Measurements from ENCODE around the gene PGM2L1. TPM values are rescaled to one million over a fixed set of nuclear protein-coding genes. Genes with fewer than 3 reads are reported as not detected.
A peak's percentile ranks its signal among the peaks of the same experiment; 100 is the strongest.

The PGM2L1 gene
- 0.04 TPM for polyA plus RNA-seq (2012; ENCODE audit: low read depth, missing spikeins)

DNA sequence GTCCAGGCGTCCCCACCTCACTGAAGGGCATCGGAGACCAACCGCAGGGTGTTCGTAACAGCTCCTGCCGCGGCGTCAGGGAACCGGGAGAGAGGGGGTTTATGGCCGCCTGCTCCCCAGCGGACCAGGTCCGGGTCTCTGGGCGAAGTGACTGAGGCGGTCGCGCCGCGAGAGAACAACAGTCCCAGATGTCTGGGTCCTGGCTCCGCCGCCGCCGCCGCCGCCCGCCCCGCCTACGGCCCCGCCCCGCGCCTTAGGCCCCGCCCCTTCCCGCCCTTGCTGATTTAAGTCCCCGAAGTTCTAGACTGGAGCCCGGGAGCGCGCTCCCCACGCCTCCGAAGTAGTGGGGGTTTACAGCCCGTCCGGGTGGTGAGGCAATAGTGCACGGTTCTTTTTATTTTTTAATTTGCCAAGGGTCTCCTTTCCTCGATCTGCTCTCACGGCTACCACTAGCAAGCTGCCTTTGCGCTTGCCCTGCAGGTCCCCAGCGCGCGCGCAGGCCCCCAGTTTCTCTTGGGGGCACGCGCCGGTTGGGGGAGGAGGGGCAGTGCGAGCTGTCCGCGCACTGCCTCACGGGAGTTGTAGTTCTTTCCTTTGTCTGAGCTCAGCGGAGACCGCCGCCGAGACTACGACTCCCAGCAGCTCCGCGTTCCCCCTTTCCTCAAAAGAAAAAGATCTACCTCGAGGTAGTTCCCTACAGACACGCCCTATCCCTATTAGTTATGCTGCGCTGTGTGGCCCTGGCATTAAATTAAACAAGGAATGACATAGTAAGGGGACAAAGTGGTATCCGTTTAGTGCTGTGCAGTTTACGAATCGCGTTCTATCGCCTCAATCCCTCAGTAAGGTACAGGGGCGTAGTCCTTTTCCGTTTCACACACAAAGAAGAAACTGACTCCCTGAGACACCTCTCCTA lies at the start of gene PGM2L1:
Gene PGM2L1 (minus strand): TSS at position 190 of the 916 bp plus-strand sequence. CDS start 272 bp downstream, outside the sequence.
- FAIRE-seq (peak; percentile 98), DNase-seq (ENCODE audit: insufficient read length, low spot score) (peak; percentile 87)
- TF ChIP-seq POLR2AphosphoS5 (IDR thresholded peaks at IDR 0.05; ENCODE audit: low read depth, low read length) (no peak), SPI1 (IDR thresholded peaks at IDR 0.05; ENCODE audit: low read depth, low read length) (peak; percentile 40; the same call in 1 of the 2 replicates)

DNA sequence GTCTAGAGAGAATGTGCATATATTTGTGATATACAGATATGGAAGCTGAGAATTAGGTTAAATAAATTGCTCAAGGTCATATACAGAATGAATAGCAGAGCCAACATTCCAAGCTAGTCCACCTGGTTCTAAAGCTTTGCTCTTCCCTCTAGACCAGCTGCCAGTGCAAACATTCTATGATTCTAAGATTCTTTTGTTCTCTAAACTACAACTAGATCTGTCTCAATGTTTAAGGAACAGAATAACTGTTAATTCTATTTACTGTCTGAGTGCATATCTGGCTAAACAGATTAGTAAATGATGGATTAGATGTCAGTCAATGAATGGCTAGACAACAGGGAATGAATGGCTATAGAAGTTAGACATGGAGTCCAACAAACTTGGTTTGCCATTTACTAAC lies 49.5 kb upstream of the PGM2L1 start:
- TF ChIP-seq TAF1 (IDR thresholded peaks at IDR 0.05; ENCODE audit: low read depth, low read length) (no peak), SPI1 (IDR thresholded peaks at IDR 0.05; ENCODE audit: low read depth, low read length) (no peak)
- no peak for FAIRE-seq
- DNase-seq (ENCODE audit: insufficient read length, low spot score) = no peak

DNA sequence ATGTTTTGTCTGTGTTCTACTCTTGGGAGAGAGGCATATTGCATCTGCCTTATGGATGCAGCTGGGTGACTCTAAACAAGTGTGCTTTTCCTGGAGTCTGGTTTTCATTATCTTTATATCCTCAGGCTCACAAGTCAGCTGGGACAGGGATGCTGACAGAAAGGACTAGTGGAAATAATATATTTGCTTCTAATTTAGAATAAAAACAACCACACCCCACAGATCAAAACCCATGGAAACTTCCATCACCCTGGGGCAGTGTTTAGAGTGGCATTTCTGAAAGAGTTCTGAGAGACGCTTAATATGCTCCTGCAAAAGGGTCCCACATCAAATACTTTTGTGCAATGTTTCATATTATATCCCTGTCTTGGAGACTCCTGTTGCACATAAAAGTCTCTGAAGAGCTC lies 48.3 kb upstream of the PGM2L1 start:
- no peak for DNase-seq (ENCODE audit: insufficient read length, low spot score)
- TF ChIP-seq POU2F2 (IDR thresholded peaks at IDR 0.05; ENCODE audit: low read depth, low read length) (no peak), PAX5 (IDR thresholded peaks at IDR 0.05; ENCODE audit: insufficient read depth, low read length, severe bottlenecking) (no peak), SPI1 (IDR thresholded peaks at IDR 0.05; ENCODE audit: low read depth, low read length) (no peak), POLR2AphosphoS5 (IDR thresholded peaks at IDR 0.05; ENCODE audit: low read depth, low read length) (no peak), TAF1 (IDR thresholded peaks at IDR 0.05; ENCODE audit: low read depth, low read length) (no peak), POLR2A (IDR thresholded peaks at IDR 0.05; ENCODE audit: low read depth, low read length) (no peak)
- no peak for FAIRE-seq

- FAIRE-seq = no peak
- DNase-seq (ENCODE audit: insufficient read length, low spot score) = no peak
- TF ChIP-seq PAX5 (IDR thresholded peaks at IDR 0.05; ENCODE audit: insufficient read depth, low read length, severe bottlenecking) (no peak), TAF1 (IDR thresholded peaks at IDR 0.05; ENCODE audit: low read depth, low read length) (no peak), POU2F2 (IDR thresholded peaks at IDR 0.05; ENCODE audit: low read depth, low read length) (no peak), SPI1 (IDR thresholded peaks at IDR 0.05; ENCODE audit: low read depth, low read length) (no peak), POLR2AphosphoS5 (IDR thresholded peaks at IDR 0.05; ENCODE audit: low read depth, low read length) (no peak), POLR2A (IDR thresholded peaks at IDR 0.05; ENCODE audit: low read depth, low read length) (no peak)
These were observed 46.1 kb upstream of the PGM2L1 start for GRCh38 chr11:74444173-74444826.

DNA sequence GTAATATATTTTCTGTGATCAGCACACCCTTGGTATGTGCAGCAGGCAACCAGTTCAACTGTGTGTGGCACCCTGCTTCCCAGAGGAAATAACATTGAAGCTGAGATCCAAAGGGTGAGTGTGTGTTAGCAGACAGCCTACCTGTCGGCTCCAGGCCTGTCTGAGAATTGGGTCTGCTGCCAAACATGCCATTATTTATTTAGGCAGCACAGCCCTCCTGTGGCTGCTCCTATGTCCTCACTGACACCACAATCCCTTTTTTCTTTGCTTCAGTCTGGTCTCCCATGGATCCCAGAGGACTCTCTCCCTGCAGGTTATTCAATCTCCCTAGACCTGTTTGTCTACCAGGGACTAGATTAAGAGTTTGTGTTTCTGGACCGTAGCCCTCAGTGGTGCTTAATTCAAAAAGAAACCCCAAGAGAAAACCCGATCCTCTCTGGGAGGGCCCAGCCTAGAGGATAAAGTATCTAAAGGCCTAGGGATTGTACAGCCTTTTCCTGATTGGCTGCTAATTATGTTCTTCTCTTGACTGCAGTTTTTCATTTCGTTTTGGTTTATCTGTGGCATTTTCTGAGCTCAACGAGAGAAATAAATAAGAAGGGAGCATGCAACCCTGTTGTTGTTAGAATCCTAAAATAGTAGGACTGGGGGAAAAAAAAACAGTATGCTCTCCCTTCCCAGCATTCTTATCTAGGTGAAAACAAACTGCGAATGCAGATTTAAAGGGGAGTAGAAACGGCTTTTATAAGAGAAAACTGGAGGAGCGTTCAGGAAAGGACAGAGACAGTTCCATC lies 45.0 kb upstream of the PGM2L1 start:
- no peak for FAIRE-seq
- DNase-seq (ENCODE audit: insufficient read length, low spot score) = no peak

DNA sequence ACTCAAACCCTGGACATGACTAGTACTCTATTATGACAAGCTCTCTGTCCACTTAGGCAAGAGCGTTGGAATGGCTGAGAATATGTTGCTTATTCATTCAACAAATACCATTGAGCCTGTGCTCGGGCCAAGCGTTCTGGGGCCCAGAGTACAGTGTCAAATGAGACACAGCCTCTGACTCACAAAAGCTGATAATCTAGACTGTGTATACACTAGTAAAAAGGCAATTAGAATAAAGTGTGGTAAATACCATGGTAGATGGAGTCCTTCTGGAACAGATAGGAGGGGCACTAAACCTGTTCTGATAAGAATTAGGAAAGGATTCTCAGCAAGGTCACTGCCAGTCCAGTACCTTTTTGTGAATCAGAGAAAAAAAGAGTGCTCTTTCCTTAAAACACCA lies 44.4 kb upstream of the PGM2L1 start:
- DNase-seq (ENCODE audit: insufficient read length, low spot score) (no peak), FAIRE-seq (no peak)
- TF ChIP-seq PAX5 (IDR thresholded peaks at IDR 0.05; ENCODE audit: insufficient read depth, low read length, severe bottlenecking) (no peak), TAF1 (IDR thresholded peaks at IDR 0.05; ENCODE audit: low read depth, low read length) (no peak), POLR2AphosphoS5 (IDR thresholded peaks at IDR 0.05; ENCODE audit: low read depth, low read length) (no peak), POLR2A (IDR thresholded peaks at IDR 0.05; ENCODE audit: low read depth, low read length) (no peak), POU2F2 (IDR thresholded peaks at IDR 0.05; ENCODE audit: low read depth, low read length) (no peak), SPI1 (IDR thresholded peaks at IDR 0.05; ENCODE audit: low read depth, low read length) (no peak)

More for the DNA sequence above, 45.0 kb upstream of the PGM2L1 start:
- TF ChIP-seq POLR2AphosphoS5 (IDR thresholded peaks at IDR 0.05; ENCODE audit: low read depth, low read length) (no peak), POLR2A (IDR thresholded peaks at IDR 0.05; ENCODE audit: low read depth, low read length) (no peak), TAF1 (IDR thresholded peaks at IDR 0.05; ENCODE audit: low read depth, low read length) (no peak), PAX5 (IDR thresholded peaks at IDR 0.05; ENCODE audit: insufficient read depth, low read length, severe bottlenecking) (no peak), POU2F2 (IDR thresholded peaks at IDR 0.05; ENCODE audit: low read depth, low read length) (no peak), SPI1 (IDR thresholded peaks at IDR 0.05; ENCODE audit: low read depth, low read length) (no peak)

DNA sequence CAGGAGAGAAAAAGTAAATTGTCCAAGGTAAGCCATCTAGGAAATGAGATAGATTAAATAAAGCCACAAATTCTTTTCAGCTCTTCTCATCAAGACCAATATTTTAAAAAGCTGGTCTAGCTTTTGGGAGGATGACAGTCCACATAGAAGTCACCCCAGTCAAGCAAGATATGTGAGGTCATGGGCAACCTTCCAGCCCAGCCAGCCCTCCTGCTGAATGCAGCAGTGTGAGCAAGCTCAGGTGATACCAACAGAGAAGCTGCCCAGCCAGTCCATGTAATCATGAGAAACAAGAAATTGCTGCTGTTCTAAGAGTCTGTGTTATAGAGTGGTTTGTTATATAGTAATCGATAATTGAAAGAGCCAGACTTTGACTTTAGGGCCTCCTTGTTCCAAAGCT lies 40.4 kb upstream of the PGM2L1 start:
- FAIRE-seq (no peak), DNase-seq (ENCODE audit: insufficient read length, low spot score) (no peak)
- TF ChIP-seq POLR2AphosphoS5 (IDR thresholded peaks at IDR 0.05; ENCODE audit: low read depth, low read length) (no peak), POLR2A (IDR thresholded peaks at IDR 0.05; ENCODE audit: low read depth, low read length) (no peak), TAF1 (IDR thresholded peaks at IDR 0.05; ENCODE audit: low read depth, low read length) (no peak), SPI1 (IDR thresholded peaks at IDR 0.05; ENCODE audit: low read depth, low read length) (no peak), POU2F2 (IDR thresholded peaks at IDR 0.05; ENCODE audit: low read depth, low read length) (no peak), PAX5 (IDR thresholded peaks at IDR 0.05; ENCODE audit: insufficient read depth, low read length, severe bottlenecking) (no peak)

DNA sequence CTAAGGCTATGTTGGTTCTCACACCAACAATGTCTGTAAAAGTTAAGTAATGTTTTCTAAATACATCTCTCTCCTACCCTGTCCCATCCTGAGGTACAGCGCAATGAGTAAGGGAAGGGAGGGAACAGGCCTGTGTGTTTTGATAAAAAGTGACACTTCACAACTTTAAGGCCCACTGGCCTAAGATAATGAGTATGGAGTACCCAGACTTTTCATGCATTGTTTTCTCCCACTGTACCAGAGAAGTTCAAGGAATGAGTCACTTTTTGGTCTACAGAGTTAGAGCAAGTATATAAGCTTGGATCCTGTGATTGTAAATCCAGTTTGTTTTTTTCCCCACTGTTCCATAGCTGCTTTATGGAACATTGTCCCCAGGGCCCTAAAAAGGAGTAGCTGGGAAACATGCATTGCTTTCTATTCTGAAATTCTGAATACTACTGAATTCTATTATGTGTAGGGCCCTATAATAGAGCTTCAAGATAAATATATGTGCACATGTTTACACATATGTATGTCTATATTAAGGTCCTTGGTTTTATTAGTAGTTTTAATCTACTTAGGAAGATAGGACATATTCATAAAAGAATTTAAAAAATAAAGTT lies 39.3 kb upstream of the PGM2L1 start:
- FAIRE-seq = no peak
- no peak for DNase-seq (ENCODE audit: insufficient read length, low spot score)
- no peak for TF ChIP-seq POLR2A (IDR thresholded peaks at IDR 0.05; ENCODE audit: low read depth, low read length)
- no peak for TF ChIP-seq POU2F2 (IDR thresholded peaks at IDR 0.05; ENCODE audit: low read depth, low read length)
- no peak for TF ChIP-seq PAX5 (IDR thresholded peaks at IDR 0.05; ENCODE audit: insufficient read depth, low read length, severe bottlenecking)
- TF ChIP-seq SPI1 (IDR thresholded peaks at IDR 0.05; ENCODE audit: low read depth, low read length) = no peak
- no peak for TF ChIP-seq TAF1 (IDR thresholded peaks at IDR 0.05; ENCODE audit: low read depth, low read length)
- TF ChIP-seq POLR2AphosphoS5 (IDR thresholded peaks at IDR 0.05; ENCODE audit: low read depth, low read length) = no peak

GRCh38 chr11:74434528-74434927 lies 36.3 kb upstream of the PGM2L1 start:
- no peak for FAIRE-seq
- TF ChIP-seq POU2F2 (IDR thresholded peaks at IDR 0.05; ENCODE audit: low read depth, low read length) (no peak), POLR2A (IDR thresholded peaks at IDR 0.05; ENCODE audit: low read depth, low read length) (no peak)
- no peak for DNase-seq (ENCODE audit: insufficient read length, low spot score)
